Coronary artery (tissue), 2 donors: Measurements from ENCODE around the gene TGFBR2.

Experiments used
- DNase-seq: peaks from one replicate; pipeline ENCODE4 v3.0.0-alpha.2; 2017; ENCODE audit warnings: low spot score
- H3K27ac ChIP-seq, 2 donors: fragments of 200-600 bp; sonication (generic); one replicate each; pipeline ENCODE4 v1.5.1; 2016 to 2019
- H3K4me3 ChIP-seq: fragments of 200-600 bp; sonication (generic); 2 replicates; pipeline ENCODE4 v1.5.1; 2016; ENCODE audit warnings: mild to moderate bottlenecking, moderate library complexity
- TF ChIP-seq, protein P1 (sequence below): fragments of 200-600 bp; sonication (generic); IDR thresholded peaks from one replicate; pipeline ENCODE4 v1.5.1; 2019; ENCODE audit warnings: antibody characterized with exemption

TGFBR2 gene

DNA sequence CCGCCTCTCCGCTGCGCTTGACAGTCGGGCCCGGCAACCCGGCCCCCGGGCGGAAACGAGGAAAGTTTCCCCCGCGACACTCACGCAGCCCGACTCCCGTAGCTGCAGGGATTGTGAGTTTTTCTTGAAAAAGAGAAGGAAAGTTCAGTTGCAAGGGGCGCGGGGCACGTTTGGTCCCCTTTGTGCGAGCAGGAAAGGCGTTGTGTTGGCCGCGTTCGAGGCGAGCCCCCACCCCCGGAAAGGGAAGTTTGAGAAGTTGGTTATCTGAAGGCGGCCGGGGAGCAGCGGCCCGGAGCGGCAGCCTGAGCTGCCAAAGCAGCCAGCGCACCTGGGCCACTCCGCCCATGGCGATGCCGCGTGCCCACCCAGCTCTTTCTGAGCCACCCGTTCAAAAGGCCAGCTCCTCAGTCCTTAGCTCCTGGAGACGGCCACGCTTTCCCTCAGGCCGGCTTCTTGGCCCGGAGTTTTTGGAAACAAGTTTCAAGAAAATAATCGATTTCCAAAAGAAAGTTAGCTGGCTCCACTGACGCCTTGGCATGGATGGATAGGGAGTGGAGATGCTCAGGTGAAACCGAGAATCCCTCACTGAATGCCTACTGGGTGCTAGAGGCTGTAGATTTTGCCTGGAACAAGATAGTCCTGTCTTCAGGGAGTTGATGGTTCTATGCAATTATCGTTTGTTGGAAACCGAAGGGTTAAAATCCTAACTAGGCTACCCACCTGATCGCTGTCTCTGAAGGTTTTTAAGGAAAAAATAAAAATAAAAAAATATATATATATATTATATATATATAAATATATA lies 832 bp downstream of the TGFBR2 start:
- peak; percentile 87 for DNase-seq
- Histone ChIP-seq H3K4me3 (peak overlapping the region; percentile 96), H3K27ac (peak overlapping the region; percentile 98 to 99)
- TF ChIP-seq, protein P1, sequence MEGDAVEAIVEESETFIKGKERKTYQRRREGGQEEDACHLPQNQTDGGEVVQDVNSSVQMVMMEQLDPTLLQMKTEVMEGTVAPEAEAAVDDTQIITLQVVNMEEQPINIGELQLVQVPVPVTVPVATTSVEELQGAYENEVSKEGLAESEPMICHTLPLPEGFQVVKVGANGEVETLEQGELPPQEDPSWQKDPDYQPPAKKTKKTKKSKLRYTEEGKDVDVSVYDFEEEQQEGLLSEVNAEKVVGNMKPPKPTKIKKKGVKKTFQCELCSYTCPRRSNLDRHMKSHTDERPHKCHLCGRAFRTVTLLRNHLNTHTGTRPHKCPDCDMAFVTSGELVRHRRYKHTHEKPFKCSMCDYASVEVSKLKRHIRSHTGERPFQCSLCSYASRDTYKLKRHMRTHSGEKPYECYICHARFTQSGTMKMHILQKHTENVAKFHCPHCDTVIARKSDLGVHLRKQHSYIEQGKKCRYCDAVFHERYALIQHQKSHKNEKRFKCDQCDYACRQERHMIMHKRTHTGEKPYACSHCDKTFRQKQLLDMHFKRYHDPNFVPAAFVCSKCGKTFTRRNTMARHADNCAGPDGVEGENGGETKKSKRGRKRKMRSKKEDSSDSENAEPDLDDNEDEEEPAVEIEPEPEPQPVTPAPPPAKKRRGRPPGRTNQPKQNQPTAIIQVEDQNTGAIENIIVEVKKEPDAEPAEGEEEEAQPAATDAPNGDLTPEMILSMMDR: no peak

DNA sequence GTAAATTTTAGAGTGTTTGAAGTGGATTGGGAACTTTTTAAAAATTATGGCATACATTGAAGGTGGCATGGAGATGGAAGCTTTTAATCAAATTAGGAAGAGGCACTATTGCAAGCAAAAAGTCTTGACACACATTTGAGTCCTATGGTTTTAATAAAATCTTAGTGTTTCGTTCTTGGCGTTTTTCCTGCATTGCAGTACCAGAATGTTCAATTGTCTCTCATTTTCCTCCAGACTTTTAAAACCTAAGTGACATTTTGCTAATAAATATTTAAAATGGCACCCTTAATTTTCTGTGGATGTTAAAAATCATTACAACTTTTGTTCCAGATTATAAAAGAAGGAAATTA lies 2.2 kb downstream of the TGFBR2 start:
- peak overlapping the region; percentile 96 for H3K4me3 ChIP-seq
- no peak for DNase-seq
- H3K27ac ChIP-seq: peak overlapping the region; percentile 44 to 78
- TF ChIP-seq, protein P1: no peak

DNA sequence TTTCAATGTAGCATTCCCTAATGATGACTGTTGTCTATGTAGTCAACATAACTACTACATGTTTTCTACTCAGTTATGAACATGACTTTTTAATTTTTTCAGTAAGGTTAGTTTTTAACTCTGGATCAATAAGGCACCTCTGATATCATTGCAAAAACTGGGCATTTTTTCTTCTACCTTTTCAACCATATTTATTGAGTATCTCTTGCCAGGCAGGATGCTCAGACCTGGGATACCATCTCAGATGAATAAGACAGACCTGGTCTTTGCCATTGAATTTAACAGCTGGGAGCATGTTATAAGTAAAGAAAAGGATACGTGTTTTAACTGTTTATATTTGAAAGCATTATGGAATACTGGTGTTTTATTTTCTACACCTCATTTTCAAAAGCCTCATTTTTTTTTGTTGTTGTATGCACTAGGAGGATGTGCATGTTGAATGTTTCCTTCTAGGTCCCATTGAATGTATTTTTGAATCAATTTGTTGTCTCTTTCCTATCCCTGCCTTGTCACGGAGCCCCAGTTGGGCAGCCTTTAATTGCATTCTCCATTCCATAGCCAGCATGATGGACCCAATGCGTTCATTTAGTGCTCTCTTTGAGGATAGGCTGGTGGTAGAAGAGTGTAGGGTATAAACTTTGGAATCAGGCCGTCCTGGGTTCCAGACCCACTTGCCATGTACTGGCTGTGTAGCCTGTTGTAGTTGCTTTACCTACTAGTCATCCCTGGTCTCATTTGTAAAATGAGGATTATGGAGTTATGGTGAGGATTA lies 3.7 kb downstream of the TGFBR2 start:
- no peak for DNase-seq
- Histone ChIP-seq H3K4me3 (peak overlapping the region; percentile 96), H3K27ac (peak overlapping the region in 1 of 2 donors; percentile 64)
- TF ChIP-seq, protein P1: no peak

DNA sequence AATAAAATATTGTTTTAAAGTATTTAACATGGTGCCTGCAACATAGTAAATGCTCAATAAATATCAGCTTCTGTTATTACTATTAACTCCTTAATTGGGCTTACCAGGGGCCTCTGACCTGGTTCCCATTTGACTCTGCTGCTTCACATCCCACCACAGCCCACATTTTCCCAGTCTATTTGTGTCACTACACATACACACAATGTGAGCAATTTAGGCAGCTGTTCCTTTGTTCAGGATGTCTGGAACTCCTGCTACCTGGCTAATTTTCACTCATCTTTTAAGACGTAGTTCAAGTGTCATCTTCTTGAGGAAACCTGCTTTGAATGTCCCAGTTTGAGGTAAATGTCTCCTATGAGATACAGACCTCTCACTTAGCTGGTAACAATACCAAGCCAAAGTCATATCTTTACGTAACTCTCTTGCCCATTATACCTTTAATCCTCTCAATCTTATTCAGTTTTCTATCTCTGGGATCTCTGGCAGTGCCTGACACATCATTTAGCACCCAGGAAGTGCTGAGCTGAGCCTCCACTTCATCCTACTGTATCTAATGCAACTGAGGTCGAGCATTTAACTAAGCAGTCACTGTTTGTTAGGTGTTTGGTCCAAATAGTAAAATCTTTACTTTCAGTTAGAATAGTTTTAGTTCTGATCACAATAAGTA lies 4.4 kb downstream of the TGFBR2 start:
- Histone ChIP-seq H3K4me3 (peak overlapping the region; percentile 96), H3K27ac (peak overlapping the region in 1 of 2 donors; percentile 64)
- DNase-seq: no peak
- TF ChIP-seq, protein P1: no peak

DNA sequence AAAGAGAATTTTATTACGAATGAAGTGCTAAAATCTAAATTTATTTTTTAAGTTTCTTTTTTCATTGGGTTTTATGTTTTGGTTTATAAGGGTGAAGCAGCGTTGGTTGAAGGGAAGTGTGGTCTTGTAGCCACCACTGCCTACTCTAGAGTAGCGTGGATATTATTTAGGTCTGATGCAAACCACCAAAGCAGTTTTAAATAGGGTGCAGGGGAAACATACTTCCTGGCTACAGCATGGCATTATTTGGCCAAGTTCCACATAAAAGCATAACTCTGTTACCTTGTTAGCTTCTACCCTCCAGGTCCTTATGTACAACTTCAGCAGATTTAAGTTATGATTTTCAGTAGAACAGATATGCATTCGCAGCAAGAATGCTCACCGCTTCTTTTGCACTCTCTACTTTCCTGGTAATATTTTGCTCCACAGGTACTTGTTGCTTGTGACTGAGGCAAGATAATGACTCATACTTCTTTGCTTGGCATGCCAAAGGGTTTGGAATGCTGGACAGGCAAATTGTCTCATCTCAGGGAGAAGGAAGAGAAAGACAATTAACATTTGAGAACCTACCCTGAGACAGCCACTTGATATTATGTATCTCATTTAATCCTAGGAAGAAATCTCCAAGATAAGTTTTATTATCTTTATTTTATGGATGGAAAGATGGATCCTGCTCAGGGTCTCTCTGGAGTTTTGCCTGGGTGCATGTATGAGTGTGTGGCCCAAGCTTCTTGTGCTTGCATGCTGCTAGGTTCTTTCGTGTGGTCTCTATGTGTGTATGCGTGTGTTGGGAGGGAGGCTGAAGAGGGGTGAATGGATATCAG lies 5.4 kb downstream of the TGFBR2 start:
- peak overlapping the region; percentile 96 for H3K4me3 ChIP-seq
- H3K27ac ChIP-seq: peak overlapping the region in 1 of 2 donors; percentile 62
- no peak for DNase-seq
- TF ChIP-seq, protein P1: no peak

DNA sequence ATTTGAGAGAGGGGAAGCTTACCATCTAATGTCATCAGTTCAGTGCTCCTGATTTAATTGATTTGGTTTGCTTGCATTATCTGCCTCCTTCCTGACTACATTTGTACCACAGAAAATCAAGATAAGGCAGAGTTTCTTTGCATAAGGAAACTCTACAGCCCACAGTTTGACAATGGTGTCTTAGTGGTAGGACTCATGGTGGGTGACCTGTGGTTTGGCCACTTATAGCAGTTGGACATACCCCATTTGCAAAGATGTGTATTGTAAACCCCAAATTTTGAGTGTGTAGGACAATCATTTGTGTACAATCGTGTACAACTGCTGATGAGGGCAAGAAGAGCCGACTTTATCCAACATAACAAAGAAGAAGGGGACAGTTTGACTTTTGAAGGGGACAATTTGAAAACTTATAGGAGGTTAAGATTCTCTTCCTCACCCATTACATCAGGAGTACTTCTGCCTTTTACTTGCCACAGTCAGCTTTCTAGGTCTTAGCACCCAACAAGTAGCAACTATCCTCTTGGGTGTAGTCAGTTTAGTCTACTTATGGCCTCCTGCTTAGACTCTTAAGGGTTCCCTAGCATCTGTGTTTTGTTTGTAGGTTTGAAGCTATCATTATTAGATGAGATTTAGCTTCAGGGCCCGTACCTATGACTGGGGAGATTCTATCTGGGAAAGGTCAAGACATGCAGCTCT lies 6.2 kb downstream of the TGFBR2 start:
- DNase-seq: no peak
- TF ChIP-seq, protein P1: no peak
- peak overlapping the region in 1 of 2 donors; percentile 62 for H3K27ac ChIP-seq
- H3K4me3 ChIP-seq: peak overlapping the region; percentile 96
